ENCODE measurements around the gene MTARC1.

MTARC1 gene

DNA sequence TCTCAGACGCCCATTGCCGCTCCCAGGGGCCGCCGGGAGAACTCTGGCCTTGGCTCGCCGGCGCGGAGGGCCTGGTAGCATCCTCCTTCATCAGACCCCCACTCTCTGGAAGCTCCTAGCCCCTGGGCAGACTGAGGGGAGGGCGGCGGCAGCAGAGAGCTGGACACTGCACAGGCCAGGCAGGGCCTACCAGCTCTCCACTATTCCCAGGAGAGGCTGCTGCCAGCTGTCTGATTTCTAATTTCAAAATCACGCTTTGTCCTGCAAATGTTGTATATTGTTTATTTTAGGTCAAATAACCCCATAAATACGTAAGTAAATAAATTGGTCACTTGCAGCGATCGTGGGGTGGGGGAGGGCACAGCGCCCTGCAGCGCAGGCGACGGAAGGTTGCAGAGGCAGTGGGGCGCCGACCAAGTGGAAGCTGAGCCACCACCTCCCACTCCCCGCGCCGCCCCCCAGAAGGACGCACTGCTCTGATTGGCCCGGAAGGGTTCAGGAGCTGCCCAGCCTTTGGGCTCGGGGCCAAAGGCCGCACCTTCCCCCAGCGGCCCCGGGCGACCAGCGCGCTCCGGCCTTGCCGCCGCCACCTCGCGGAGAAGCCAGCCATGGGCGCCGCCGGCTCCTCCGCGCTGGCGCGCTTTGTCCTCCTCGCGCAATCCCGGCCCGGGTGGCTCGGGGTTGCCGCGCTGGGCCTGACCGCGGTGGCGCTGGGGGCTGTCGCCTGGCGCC is at the start of gene MTARC1:
MTARC1 (plus strand) TSS at position 577 of the 732 bp plus-strand sequence; CDS start at position 609, 32 bp downstream.
- no peak for DNase-seq (ENCODE audit: low read depth)

DNA sequence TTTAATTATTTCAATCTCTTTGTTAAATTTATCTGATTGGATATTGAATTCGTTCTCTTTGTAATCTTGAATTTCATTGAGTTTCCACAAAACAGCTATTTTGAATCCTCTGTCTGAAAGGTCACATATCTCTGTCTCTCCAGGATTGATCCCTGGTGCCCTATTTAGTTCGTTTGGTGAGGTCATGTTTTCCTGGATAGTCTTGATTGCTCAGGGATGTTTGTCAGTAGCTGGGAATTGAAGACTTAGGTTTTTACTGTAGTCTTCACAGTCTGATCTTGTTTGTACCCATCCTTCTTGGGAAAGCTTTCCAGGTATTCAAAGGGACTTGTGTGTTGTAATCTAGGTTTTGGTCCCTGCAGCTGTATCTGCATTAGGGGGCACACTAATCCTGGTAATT is 45.4 kb upstream of the MTARC1 start:
- DNase-seq (ENCODE audit: low read depth), result no peak

DNA sequence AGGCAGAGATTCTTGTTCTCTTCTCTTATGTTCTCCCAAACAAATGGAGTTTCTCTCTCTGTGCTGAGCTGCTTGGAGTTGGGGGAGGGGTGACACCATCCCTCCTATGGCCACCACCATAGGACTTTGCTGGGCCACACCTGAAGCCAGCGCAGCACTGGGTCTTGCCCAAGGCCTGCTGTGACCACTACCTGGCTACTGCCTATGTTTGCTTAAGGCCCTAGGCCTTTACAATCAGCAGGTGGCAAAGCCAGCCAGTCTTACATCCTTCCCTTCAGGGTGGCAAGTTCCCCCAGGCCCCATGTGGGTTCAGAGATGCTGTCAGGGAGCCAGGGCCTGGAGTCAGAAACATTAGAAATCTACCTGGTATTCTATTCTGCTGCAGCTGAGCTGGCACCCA is 44.9 kb upstream of the MTARC1 start:
- no peak for DNase-seq (ENCODE audit: low read depth)

DNA sequence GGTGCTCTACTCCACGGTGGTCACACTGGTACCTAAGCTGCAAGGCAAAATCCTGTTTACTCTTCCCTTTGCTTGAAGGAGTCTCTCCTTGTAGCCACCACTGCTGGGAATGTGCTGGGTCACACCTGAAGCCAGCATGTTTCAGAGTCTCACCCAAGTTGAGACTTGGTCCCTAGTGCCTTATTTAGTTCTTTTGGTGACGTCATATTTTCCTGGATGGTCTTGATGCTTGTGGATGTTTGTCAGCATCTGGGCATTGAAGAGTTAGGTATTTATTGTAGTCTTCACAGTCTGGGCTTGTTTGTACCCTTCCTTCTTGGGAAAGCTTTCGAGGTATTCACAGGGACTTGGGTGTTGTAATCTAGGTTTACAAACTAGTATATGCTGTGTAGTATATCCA is 44.2 kb upstream of the MTARC1 start:
- DNase-seq (ENCODE audit: low read depth), result no peak

DNA sequence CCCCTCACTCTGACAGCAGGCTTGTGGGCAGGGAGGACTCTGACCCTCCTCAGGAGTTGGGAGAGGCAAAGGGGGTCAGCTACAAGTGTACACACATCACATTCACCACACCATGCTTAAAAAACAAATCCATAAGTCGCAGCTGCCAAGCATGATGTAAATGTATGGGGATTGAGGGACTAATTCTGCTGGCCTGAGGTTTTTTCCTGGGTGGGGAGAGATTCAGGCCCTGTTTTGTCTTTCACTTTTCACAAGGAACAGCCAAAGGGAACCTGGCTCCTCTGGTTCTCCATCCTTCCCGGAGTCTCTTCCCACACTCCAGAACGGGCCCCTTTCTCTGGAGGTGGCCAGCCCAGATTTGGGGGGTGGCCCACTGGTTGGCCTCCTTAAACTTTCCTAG is 39.9 kb upstream of the MTARC1 start:
- no peak for DNase-seq (ENCODE audit: low read depth)

DNA sequence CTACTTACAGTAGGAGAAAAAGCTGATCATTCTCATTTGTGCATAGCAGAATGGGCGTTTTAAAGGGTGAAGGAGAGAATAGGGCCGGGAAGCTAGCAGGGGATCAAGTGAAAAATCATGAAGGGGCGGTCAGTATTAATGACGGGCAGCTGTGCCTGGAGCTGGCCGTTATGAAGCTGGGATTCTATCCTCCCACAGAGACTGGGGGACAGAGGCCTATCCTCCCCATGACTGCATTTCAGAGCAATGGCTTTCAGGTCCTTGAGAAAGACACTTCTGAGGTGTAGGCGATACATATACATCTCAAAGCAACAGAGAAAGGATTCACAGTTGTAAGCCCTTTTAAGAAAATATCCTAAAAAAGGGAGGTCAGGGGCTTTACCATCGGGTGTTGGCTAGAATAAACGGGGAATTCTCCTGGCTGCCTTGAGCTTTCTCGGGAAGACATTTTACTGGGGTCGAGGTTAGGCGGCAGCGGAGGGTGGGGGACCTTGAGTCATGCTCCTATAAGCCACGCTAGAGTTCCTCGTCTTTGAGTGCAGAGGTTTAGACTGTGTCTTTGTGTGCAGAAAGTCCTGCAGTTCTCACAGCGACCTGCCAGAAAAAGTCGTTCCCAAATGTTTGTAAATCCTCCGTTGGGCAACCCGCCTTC is 39.1 kb upstream of the MTARC1 start:
- no peak for DNase-seq (ENCODE audit: low read depth)

DNA sequence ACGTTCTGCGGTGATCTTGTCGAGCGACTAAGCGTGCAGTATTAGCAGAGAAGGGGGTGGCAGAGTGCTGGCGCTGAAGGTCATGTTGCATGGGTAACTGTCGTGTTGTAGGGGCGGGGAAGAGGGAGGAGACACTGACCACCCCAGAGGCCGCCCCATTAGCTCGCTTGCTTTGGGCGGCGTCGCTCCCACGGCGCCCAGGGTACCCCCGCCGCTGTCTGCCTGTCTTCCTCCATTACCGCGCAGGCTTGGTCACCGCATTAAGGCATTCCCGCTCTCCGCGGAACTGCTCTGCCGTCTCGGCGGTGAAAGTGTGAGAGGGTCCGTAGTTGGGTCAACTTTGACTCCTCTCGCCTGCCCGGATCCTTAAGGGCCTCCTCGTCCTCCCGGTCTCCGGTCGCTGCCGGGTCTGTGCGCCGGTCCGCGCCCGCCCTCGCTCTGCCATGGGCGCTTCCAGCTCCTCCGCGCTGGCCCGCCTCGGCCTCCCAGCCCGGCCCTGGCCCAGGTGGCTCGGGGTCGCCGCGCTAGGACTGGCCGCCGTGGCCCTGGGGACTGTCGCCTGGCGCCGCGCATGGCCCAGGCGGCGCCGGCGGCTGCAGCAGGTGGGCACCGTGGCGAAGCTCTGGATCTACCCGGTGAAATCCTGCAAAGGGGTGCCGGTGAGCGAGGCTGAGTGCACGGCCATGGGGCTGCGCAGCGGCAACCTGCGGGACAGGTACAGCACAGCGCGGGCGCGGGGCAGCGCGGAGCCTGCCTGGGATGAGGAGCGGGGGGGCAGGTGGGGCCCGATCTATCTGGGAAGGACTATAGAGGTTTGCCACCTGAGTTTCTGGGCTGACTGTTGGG is 38.4 kb upstream of the MTARC1 start, which contains the start of gene MTARC2:
MTARC2 (plus strand) TSS at position 234 of the 846 bp plus-strand sequence; CDS start at position 444, 210 bp downstream.
- no peak for DNase-seq (ENCODE audit: low read depth)

DNA sequence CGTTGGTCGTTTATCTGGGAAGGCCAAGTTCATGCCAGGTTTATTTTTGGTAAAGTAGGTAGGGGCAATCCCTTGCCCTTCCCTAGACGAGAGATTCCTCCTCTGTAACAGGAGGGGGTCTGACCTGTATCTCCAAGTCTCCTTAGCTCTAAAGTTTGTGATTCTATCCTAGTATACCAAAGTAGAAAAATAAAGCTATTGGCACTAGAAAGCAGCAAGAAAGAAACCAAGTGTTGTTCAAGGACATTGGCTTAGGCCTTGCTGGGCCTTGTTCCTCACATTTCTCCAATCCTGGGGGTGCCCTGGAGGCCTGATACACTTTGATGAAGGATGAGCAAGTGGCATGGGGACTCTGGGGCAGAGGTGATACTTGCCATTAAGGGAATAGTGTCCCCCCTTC is 37.8 kb upstream of the MTARC1 start:
- DNase-seq (ENCODE audit: low read depth), result no peak

DNA sequence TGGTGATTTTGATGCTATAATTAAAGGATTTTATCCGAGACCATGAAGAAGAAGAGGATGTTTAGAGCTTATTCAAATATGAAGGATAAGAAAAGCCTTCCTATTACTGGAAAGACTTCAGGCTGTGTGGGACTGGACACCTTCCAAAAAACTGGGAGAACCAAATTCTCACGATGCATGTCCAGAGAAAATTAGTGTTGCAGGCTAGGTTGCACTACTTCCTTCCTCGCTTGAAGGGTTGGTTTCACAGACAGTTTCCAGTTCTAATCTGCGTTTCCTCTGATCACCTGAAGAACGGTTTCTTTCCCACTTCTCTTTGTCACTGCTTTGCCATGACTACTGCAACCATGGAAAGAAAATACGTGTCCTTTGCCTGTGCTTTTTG is 36.6 kb upstream of the MTARC1 start:
- DNase-seq (ENCODE audit: low read depth), result no peak

DNA sequence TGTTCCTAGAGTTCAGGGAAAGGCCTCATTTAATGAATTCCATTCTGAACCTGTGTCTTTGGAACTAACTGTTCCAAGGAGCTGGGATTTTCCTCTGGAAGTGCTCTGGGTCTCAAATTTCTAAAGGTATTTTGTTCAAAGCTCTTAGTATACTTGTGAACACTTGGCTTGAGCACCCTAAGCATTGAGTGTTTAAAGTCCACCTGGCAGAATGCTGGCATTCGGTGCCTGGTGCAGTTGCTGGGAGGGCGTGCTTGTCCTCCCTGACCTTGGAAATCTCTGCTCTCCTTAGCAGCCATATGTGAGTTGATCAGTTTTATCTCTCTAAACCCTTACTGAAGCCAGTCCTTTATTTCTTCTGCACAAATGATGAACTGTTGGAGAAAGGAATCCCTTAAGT is 35.6 kb upstream of the MTARC1 start:
- no peak for DNase-seq (ENCODE audit: low read depth)

DNA sequence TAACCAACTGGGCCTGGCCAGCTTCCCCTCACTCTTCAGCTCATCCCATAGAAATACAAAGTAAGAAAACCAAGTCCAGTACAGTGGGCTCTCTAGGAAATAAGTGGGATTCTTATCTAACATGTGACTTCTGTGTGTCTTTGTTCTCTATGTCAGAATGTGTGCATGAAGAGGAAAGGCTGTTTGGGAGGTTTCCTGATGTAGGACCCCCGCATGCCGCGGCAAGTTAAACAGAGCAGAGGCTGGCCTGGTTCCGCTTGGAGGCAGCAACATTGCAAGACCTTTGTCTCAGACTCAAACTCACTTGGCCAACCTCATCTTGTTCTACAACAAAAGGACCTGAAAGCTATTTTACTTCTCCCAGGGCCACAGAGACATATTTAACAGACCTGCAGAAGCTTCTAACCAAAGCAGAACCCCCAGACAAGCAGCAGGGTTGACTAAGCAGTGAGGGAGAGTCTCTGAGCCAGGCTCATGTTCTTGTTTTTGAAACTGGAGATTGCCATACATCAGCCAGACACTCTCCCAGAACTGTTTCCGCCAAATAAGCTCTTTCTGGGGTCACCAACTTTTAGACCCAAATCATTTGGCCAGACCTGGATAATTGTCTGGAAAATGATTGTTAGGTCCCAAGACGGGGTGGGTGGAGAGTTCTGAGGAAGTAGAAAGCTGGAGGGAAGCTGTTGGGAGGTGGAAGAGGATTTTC is 32.3 kb upstream of the MTARC1 start:
- DNase-seq (ENCODE audit: low read depth), result no peak

DNA sequence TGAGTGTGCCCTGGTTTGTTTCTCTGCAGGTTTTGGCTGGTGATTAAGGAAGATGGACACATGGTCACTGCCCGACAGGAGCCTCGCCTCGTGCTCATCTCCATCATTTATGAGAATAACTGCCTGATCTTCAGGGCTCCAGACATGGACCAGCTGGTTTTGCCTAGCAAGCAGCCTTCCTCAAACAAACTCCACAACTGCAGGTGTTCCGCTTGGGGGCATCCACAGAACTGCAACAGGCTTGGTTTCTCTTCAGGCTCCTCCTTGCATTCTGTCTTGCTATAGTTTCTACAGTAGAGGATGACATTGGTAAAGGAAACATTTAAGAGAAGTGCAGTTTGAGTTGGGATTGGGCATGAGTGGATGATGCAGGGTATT is 31.8 kb upstream of the MTARC1 start:
- DNase-seq (ENCODE audit: low read depth), result no peak

DNA sequence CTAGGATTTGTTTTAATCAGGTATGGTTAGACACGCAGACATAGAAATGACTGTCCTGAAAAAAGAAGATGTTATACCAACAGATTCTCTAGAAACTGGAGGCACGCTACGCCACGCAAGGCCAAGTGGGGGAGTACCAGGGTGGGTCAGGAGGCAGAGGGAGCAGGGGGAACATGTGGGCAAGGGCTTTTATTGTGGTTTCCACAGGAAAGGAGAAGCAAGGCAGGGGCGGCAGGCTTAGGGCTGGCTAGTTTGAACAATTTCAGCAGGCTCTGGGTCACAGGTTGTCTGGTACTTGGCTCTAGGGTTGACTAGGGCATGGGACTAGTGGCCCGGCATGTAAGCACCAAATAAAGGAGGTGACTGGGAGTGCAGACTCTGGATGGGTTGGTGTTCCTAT is 31.4 kb upstream of the MTARC1 start:
- DNase-seq (ENCODE audit: low read depth), result no peak

DNA sequence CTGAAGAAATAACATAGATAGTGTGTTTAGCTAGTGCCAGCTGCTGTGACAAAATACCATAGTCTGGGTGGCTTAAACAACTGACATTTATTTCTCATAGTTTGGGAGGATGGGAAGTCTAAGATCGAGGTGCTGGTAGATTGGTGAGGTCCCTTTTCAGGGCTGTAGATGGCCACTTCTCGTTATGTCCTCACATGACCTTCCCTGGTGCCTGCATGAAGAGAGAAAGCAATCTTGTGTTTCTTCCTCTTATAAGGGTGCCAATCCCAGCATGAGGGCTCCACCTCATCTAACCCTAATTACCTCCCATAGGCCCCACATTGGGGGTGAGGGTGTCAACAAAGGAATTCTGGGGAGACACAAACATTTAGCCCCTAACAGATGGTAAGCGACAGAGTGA is 29.3 kb upstream of the MTARC1 start:
- no peak for DNase-seq (ENCODE audit: low read depth)

DNA sequence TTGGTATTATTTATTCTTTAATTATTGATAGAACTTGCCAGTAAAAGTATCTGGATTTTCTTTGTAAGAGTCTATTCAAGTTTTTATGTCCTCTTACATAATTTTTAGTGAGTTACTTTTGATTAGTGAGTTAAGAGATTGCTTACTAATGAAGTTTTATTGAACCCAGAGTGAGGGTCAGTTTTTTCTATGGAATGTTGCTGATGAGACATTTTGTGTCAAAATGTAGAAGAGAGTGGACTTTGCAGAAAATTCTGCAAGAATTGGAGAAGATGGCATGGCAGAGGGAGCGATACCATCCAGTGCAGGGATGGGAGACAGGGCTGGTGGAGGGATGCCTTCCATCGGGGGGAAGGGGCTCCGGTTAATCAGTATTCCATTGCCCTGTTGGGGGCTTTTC is 27.6 kb upstream of the MTARC1 start:
- no peak for DNase-seq (ENCODE audit: low read depth)

DNA sequence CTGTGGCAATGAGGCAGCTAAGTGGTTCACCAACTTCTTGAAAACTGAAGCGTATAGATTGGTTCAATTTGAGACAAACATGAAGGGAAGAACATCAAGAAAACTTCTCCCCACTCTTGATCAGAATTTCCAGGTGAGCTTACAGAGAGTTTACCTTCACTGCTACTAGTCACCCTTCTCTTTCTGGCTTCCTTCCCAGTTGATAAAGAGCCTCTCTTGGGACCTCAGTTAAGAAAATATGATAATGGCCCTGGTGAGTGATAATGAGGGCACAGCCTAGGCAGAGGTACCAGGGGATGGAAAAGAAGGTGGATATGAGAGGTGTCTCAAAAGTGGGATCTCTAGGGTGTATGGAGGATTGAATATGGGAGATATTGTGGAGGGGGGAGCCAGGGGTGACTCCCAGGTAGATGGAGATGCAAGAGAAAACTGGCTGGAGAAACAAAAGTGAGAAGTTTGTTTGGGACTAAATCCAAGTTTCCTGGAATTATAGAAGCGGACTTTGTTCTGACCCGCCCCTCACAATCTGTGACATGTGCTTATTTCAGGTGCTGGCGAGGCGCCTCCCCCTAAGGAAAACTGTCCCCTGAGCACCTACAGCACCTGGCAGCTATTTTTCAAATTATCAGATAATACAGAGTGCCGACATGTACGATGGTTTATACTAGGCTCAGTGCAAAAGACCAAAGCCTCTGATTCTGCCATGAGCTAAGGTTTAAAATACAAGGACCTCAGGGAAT is 24.9 kb upstream of the MTARC1 start:
- no peak for DNase-seq (ENCODE audit: low read depth)

DNA sequence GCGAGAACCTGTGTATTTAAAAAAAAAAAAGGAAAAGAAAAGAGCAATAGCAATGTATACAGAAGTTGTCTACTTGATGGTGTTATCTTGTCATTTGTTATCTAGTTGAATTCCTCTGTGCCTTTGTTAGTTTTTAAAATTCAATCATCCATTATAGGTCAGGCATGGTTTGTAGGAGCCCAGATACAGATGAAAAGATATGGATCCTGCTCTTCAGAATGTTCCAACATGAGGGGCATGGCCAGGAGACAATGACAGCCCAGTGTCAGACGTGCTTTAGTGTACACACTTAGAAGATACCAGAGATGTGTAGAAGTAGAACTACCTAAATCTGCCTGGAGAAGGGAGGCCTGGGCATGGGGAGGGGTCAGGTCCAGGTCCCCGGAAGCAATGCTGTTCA is 22.0 kb upstream of the MTARC1 start:
- DNase-seq (ENCODE audit: low read depth), result no peak

DNA sequence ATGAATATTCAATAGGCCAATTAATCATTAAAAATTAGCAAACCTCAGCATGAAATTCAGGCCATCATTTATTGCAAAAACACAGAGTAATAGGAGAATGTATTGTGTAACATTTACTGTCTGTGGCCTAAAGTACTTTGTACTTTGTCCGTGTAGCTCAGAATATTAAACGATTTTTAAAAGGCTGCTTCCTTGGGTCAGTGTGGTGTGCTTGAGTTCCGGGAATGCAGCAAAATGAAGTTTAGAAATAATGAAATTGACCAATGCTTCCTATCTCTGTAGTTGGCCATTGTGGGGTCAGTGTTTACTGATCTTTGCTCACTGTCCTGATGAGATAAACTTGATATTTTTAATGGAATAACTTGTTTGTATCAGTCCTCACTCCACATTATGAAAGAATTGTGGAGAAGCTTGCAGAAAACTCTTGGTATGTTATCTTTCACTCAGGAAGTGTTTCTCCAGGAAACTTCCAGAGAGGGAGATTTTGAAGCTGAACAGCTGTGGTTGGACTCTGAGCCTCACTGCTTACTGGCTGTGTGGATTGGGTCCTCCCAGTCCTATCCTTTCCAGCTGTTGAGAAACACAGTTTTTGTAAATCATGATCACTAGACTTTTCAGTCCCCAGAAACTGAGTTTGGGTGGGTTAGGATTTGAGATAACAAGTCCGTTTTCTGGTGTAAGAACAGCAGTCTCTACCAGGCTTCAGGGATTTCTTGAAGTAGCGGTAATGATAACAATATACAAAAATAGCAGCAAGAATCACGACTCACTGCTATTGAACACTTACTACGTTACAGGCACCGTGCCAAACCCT is 19.2 kb upstream of the MTARC1 start:
- DNase-seq (ENCODE audit: low read depth), result no peak

DNA sequence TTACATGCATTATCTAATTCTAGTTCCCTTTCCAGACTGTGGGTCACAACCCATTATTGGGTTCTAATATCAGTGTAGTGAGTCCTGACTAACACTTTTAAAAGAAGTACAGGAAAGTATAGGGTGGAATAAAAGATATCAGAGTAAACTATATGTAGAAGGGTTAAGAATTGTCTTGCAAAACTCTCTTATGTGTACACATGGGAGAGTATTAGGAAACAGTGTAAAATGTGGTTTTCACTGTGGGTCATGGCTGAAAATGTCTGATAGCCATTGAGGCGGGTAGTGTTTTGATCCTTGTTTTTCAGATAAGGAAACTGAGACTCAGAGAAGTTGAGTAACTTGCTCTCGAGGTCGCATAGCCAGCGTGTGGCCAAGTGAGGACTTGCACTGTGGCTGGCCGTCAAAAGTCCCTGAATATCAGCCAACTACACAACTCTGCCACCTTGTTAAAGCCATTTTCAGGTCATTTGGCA is 18.5 kb upstream of the MTARC1 start:
- no peak for DNase-seq (ENCODE audit: low read depth)

DNA sequence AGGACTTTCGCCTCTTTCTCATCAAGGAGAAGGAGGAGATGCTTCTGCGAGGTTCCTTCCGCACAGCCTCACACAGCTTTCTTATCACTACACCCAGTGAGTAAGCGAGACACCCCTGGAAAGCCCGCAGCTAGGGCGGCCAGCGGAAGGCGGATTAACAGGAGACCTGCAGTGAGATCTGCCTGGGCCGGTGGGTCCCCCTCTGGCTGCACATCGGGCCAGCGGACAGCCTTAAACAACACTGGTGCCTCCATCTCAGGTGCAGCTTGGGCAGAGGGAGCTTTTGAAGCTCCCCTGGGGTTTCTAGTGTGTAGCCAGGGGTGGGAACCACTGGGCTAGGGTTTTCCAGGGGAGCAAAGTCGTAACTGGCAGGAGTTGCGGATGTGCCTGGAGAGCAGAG is 17.5 kb upstream of the MTARC1 start:
- no peak for DNase-seq (ENCODE audit: low read depth)
